Measurements from ENCODE around the gene ATP1B3.
"Not testable (repeated sequence)": the region's sequence is repeated elsewhere in the genome, so short reads cannot be mapped to it uniquely, and the experiment has no call there.

The ATP1B3 gene

DNA sequence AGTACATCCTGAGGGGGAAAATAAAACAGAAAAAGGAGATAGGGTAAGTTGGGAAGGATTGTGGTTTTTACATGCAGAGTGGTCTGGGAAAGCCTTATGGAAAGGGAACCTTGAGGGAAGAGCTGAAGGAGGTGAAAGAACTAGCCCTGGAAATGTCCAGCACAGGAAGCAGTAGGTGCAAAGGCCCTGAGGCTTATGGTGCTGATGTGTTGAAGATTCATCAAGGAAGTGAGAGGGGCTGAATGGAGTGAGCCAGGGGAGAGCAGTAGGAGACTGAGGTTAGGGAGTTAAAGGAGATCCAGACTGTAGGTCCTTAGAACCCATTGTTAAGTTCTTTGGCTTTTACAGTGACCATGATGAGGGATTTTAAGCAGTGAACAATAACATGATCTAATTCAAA is 33.0 kb downstream of the ATP1B3 start:
- no peak overlapping the region for H3K4me3 ChIP-seq (replicated peaks; ENCODE audit: low read depth, low read length)
- DNase-seq (ENCODE audit: extremely low read depth, insufficient read length) = no peak
- H3K36me3 ChIP-seq (ENCODE audit: control insufficient read depth, insufficient read depth, low read length) = peaks cover 8% of the 10 kb centered on the region

DNA sequence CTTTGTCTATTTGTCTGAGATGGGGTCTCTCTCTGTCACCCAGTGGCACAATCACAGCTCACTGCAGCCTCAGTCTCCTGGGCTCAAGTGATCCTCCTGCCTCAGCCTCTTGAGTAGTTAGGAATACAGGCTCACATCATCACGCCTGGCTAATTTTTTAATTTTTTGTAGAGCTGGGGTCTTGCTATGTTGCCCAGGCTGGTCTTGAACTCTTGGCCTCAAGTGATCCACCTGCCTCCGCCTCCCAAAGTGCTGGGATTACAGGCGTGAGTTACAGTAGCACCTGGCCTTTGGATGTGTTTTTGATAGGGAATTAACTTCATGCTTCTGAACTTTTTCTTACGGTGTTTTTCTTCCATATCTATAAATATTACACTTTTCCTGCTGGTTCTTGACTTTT is 33.5 kb downstream of the ATP1B3 start:
- H3K4me3 ChIP-seq (replicated peaks; ENCODE audit: low read depth, low read length); H3K27me3 ChIP-seq (replicated peaks; ENCODE audit: control insufficient read depth, insufficient read depth, low read length); DNase-seq (ENCODE audit: extremely low read depth, insufficient read length); H3K36me3 ChIP-seq (ENCODE audit: control insufficient read depth, insufficient read depth, low read length): not testable (repeated sequence)

More for the DNA sequence above, 33.0 kb downstream of the ATP1B3 start:
- H3K27me3 ChIP-seq (replicated peaks; ENCODE audit: control insufficient read depth, insufficient read depth, low read length) = no peaks in the 10 kb centered on the region
- TF ChIP-seq, protein P1, sequence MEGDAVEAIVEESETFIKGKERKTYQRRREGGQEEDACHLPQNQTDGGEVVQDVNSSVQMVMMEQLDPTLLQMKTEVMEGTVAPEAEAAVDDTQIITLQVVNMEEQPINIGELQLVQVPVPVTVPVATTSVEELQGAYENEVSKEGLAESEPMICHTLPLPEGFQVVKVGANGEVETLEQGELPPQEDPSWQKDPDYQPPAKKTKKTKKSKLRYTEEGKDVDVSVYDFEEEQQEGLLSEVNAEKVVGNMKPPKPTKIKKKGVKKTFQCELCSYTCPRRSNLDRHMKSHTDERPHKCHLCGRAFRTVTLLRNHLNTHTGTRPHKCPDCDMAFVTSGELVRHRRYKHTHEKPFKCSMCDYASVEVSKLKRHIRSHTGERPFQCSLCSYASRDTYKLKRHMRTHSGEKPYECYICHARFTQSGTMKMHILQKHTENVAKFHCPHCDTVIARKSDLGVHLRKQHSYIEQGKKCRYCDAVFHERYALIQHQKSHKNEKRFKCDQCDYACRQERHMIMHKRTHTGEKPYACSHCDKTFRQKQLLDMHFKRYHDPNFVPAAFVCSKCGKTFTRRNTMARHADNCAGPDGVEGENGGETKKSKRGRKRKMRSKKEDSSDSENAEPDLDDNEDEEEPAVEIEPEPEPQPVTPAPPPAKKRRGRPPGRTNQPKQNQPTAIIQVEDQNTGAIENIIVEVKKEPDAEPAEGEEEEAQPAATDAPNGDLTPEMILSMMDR (IDR thresholded peaks at IDR 0.05; ENCODE audit: insufficient read depth, low read length, poor library complexity, severe bottlenecking) = no peak

DNA sequence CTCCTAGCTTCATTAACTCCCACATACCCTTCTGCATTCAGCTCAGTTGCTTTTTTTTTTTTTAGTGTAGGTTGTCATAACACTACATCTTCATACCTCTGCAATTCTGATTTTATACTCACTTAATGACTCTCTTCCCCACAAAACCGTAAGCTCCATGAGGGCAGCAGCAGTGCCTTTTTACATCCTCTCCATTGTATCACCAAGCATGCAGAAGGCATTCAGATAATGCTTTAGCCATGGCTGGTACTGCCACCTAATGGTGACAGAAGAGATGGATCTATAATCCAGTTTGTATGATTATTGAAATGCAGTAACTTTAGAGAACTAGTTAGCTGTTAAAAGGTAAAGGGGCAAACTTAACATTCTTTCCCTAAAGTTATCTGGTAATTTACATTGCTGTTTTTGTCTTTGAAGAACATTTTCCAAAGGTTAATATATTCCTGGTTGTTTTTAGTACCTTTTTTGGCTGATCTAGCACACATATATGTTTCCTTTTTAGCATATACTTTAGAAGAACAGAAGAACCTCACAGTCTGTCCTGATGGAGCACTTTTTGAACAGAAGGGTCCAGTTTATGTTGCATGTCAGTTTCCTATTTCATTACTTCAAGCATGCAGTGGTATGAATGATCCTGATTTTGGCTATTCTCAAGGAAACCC is 36.8 kb downstream of the ATP1B3 start:
- Histone ChIP-seq H3K27me3 (replicated peaks; ENCODE audit: control insufficient read depth, insufficient read depth, low read length) (no peaks in the 10 kb centered on the region), H3K36me3 (ENCODE audit: control insufficient read depth, insufficient read depth, low read length) (peaks cover 10% of the 10 kb centered on the region), H3K4me3 (replicated peaks; ENCODE audit: low read depth, low read length) (no peak overlapping the region)
- no peak for DNase-seq (ENCODE audit: extremely low read depth, insufficient read length)
- TF ChIP-seq, protein P1 (IDR thresholded peaks at IDR 0.05; ENCODE audit: insufficient read depth, low read length, poor library complexity, severe bottlenecking) = peak; percentile 62

DNA sequence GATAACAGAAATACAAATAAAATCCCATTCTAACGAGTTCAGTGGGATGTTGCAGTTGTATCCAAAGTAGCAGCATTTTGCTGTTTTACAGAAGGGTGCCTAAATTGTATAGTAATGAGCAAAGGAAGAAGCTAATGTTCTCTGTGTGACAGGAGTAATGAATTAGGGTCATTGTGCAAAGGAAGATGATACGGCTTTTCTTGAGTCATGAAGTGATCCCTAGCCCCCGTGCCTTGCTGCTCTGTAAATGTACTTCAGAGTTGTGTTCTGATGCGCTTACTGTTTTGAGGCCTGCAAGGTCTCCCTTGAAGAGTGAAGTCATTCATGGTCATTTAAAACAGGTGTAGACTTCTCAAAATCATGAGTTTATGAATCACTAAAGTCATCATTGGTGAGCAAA is 37.9 kb downstream of the ATP1B3 start:
- no peaks in the 10 kb centered on the region for H3K27me3 ChIP-seq (replicated peaks; ENCODE audit: control insufficient read depth, insufficient read depth, low read length)
- TF ChIP-seq, protein P1 (IDR thresholded peaks at IDR 0.05; ENCODE audit: insufficient read depth, low read length, poor library complexity, severe bottlenecking) = no peak
- no peak for DNase-seq (ENCODE audit: extremely low read depth, insufficient read length)
- H3K36me3 ChIP-seq (ENCODE audit: control insufficient read depth, insufficient read depth, low read length) = peaks cover 5% of the 10 kb centered on the region
- H3K4me3 ChIP-seq (replicated peaks; ENCODE audit: low read depth, low read length) = no peak overlapping the region

DNA sequence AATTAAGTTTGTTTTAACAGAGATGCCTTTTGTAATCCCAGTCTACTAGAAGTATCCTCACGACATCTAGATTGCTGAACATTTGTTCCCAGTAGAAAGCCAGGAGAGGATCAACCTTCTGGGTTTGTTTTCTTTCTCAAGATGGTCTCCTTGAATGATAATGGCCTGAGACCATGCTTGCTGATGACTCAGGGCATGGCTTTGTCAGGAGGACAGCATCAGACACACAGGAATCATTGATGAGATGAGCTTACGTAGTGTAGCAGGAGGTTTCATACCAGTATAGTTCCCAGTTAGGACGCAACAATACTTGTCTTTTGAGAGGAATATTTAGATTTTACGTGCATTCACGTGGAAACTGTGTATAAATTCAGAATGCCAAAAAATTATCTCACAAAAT is 38.6 kb downstream of the ATP1B3 start:
- no peak for DNase-seq (ENCODE audit: extremely low read depth, insufficient read length)
- H3K27me3 ChIP-seq (replicated peaks; ENCODE audit: control insufficient read depth, insufficient read depth, low read length) = no peaks in the 10 kb centered on the region
- TF ChIP-seq, protein P1 (IDR thresholded peaks at IDR 0.05; ENCODE audit: insufficient read depth, low read length, poor library complexity, severe bottlenecking) = no peak
- peaks cover 5% of the 10 kb centered on the region for H3K36me3 ChIP-seq (ENCODE audit: control insufficient read depth, insufficient read depth, low read length)
- no peak overlapping the region for H3K4me3 ChIP-seq (replicated peaks; ENCODE audit: low read depth, low read length)

DNA sequence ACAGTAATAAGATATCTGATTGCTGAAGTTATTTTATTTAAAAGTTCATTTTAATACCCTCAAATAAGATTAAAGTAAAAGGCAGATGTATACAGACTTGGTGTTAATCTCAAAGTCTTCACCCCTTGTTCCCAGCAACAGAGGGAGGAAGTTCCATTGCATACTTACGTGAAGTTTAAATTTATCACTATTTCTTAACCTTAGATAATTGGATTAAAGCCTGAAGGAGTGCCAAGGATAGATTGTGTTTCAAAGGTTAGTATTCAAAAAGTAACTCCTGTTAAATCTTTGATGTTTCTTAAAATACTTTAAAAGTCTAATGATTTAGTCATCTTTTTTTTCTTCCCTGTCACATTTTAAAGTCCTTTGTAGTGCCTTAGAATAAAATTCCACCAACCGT is 39.3 kb downstream of the ATP1B3 start:
- no peaks in the 10 kb centered on the region for H3K27me3 ChIP-seq (replicated peaks; ENCODE audit: control insufficient read depth, insufficient read depth, low read length)
- H3K36me3 ChIP-seq (ENCODE audit: control insufficient read depth, insufficient read depth, low read length) = peaks cover 5% of the 10 kb centered on the region
- no peak overlapping the region for H3K4me3 ChIP-seq (replicated peaks; ENCODE audit: low read depth, low read length)
- no peak for DNase-seq (ENCODE audit: extremely low read depth, insufficient read length)
- TF ChIP-seq, protein P1 (IDR thresholded peaks at IDR 0.05; ENCODE audit: insufficient read depth, low read length, poor library complexity, severe bottlenecking) = no peak

Measured in GM06990 (cell line).